Fibroblast of upper back skin (primary cell): ENCODE data around the gene TMEM61.
"Not testable (repeated sequence)": the region's sequence is repeated elsewhere in the genome, so short reads cannot be mapped to it uniquely, and the experiment has no call there.

ENCODE experiments used
- DNase-seq: peaks from one replicate; pipeline ENCODE4 v3.0.0-alpha.2; 2013

TMEM61 gene

DNA sequence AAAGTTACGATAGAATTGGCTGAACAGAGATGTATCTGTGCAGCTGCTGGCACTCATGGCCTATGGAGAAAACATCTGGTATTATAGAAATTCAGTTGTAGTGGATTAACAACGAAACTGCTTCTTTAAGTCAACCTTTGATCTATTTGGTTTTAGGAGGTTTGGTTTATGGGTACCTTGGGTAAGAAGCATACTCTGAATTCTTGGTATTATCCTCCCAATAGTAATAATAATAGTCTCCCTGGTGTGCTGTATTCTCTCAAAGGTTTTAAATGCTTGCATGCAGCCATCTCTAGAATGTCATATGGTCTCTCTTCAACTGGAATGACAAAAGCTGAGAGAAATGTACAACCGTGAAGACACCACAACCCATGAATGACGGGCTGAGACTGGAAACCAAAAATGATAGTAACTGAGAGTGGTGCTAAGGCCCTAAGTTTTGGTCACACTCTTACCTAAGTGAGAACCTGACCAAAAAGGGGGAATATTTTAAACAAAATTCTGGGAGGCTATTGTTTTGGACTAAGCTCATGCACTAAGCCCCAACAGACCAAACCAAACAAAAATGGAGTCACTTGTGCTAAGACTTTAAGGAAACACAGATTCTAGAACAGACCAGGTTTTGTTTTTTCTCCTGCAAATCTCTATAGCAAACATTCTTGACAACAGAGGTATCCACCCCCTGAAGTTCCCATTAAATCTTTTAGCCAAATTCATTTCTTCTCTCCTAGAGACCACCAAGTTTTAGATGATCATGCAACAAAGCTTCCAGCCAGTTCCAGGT, 17.6 kb upstream of the TMEM61 start:
- no peak for DNase-seq

DNA sequence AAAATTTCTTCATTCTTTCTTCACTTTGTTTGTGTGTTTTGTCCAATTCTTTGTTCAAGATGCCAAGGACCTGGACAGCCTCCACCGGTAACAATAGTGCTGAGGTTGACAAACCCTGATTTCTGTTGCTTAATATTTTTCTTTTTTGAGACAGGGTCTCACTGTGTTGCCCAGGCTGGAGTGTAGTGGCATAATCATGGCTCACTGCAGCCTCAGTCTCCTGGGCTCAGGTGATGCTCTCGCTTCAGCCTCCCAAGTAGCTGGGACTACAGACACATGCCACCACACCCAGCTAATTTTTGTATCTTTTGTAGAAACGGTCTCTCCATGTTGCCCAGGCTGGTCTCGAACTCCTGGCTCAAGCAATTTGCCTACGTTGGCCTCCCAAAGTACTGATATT, 16.6 kb upstream of the TMEM61 start:
- not testable (repeated sequence) for DNase-seq

DNA sequence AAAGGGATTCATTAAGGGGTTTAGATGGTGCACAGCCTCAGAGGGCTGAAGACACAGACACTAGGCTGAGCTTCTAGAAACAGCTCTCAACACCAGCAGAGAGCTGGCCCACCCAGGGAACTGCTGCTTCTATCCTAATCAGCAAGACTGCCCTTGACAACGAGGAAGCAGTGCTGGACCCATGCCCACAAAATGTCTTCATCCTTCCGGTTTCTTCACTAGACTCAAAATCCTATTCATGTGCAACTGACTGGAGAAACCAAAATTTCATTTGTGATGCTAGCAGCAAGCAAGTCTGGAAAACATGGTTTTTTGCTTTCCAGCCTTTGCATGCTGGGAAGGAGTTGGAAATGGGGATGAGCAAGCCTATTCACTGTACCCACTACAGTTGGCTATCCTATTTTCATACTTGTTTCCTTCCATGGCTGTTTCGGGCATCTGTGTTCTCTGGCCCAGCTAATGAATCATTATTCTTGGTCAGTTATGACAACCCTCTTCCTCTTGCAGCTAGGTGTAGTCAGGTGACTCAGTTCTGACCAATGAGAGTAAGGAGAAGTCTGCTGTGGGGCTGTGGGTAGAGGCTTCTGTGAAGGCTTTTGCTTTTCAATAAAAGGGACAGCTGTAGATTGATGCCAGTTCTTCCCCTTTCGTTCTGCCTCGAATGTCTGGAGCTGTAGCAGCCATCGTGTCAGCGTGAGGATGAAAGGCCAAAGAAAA, 14.6 kb upstream of the TMEM61 start:
- peak; percentile 58 for DNase-seq

DNA sequence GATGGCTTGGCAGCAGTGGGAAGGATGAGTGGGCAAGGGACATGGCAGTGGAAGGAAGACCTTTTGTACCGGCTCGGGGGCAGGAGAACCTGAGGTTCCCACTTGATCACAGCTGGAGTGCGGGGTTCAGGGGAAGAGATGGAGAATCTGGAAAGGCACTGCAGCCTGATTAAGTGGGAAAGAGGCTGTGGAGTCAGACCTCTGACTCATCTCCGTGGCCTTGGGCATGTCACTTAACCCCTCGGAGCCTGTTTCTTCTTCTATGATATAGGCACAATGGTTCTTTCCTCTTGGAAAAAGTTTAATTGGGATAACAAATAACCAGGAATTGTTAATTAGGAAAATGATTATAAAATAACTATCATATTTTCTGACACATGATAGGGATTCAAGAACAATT, 13.1 kb upstream of the TMEM61 start:
- no peak for DNase-seq

DNA sequence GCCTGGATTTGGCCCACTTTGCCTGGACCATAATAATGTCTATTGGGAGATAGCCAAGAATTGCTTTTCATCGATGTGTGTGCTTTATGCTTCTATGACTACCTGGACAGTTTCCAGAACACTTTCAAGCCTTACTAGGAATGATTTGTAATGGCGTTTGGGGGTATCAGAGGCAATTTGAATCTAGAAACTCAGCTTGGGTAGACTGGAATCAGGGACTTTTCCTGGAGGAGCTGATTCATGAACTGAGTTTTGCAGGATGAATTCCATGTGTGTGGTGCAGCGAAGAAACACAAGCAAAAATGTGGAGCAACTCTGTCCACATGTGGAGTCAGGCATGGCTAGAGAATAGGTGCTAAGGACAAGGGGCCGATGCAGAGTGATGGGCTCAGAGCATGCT, 11.9 kb upstream of the TMEM61 start:
- DNase-seq = peak; percentile 62

DNA sequence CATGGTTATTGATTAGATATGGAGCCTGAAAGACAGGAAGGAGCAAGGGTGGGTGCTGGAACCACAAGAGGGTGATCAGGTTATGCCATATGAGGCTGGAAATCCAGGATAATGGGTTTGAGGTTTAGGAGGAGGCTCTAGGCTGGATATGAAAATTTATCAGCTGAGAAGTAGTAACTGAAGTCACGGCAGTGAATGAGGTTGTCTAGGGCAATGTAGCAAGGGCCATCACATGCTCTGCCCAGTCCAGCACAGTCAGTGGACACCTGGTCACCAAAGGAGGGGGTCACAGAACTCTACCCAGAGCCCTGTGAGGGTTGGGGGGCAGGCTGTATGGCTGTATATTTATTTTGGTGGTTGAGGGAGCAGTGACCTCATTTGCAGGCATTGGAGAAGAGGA, 10.5 kb upstream of the TMEM61 start:
- DNase-seq = no peak

DNA sequence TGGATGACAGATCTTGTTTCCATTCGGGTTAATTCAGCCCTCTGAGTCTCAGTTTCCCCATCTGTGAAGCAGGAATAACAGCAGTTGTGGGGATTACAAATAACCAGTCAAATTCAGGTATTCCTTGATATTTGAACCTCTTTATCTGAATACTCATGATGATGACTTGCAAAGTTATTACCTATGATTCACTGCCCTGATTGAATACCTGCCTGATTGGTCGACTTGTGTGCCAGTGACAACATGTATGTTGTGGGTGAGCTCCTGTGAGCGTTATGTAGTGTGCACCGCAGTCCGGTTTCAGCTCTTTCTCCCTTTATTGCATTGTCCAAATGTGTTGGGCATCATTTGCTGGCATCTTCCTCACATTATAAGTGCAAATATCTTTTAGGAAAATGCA, 9.5 kb upstream of the TMEM61 start:
- DNase-seq = no peak

DNA sequence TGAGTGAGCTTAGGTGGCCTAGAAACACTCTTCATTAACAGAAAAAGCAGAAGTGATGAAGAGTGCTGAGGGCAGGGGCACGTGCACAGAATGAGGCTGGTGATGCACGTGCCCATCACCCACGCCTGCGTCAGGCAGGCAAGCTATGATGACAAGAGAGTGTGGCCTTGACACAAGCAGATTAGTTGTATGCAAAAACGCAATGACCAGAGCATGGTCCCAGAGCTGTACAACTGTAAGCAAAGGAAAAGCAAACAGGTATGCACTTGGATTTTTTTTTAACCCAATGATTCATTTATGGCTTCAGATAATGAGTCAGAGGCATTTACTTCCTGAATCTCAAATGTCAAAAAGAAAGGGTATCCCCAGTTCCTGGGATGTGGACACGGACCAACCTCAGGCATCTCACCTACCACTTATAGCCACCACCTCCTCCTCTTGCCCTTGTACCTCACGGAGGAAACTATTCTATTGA, 9.1 kb upstream of the TMEM61 start:
- no peak for DNase-seq

DNA sequence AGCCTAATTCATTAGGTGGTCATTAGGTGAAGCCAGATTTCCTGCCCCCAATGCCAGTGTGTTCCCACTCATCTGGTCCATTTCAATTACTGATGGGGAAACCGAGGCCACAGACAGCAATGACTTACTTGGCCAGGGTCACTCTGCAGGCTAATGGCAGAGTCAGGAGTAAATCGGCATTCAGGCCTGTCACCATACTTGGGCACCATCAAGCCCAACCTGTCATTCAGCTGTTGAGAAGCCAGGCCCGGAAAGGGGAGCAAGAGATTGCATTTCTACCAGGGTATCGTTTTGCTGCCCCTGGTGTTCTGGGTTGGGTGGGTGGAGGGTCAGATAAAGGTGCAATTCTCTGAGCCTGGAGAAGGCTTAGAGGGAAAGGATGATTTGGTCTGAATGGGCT, 8.0 kb upstream of the TMEM61 start:
- no peak for DNase-seq

DNA sequence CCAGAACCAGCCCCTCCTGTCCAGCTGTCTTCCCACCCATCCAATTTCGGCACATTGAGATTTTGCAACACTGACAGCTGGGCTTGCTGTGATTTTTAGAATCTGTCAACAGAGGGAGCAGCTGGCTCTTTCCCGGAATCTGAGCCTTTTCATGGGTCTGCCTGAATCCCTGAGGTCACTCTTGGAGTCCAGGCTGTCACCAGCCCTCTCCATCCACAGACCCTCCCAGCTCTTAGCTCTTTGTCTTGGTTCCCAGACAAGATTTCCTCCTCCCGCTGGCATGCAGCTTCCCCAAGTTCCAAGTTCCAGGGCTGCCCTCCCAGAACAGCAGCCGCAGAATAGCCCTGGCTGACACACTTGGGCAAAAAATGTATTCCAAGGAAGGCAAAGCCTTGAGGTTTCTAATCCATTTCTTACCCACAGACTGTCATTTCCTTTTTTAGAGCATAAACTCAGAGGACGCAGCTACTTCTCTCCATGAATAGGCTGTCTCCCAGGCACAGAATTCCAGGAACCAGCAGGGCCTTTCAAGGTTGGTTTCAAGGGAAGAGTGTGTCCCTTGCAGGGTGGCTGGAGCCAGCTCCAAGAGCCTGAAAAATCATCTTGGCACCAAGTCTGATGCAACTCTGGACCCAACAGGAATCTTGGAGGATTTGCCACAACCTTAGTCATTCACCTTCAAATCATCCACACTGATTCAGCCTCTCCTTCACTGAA, 7.1 kb upstream of the TMEM61 start:
- DNase-seq = peak; percentile 38

DNA sequence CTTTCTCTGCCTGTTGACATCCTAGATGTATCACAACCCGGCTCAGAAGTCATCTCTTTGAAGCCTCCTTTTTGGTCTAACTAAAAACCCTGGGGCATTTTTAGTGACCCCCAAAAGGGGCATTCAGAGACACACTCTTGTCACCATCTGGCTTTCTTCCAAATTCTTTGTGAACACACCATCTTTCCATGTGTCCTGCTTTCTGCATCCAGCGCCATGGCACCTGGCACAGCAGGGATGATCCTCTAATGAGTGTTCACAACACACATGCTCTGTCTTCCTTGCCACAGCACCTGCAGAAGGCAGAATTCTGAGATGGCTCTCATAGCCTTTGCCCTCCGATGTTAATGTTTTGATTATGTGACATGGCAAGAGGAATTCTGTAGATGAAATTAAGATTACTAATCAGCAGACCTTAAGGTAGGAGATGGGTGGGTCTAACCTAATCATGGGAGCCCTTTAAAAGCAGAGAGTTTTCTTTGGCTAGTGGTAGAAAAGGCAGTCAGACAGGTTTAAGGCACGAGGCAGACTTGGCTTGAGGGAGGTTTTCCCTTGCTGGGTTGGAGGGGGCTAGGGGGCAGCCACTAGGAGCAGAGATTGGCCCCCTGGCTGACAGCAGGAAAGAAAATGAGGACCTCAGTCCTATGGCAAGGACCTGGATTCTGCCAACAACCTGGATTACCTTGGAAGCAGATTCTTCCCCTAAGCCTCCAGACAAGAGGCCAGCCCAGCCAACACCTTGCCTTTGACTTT, 4.9 kb upstream of the TMEM61 start:
- DNase-seq = no peak

DNA sequence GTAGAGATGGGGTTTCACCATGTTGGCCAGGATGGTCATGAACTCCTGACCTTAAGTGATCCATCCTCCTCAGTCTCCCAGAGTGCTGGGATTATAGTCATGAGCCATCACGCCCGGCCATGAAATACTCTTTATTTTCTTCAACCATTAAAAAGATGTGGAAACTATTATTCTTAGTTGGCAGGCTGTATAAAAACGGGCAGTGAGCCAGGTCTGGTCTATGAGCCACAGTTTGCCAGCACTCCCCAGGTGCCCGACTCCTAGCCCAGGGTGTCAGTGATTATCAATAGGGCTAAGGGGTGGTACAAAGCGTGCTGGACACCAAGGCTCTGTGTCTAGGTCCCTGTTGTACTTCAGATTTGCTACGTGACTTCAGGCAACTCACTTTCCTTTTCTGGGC, 3.7 kb upstream of the TMEM61 start:
- no peak for DNase-seq

DNA sequence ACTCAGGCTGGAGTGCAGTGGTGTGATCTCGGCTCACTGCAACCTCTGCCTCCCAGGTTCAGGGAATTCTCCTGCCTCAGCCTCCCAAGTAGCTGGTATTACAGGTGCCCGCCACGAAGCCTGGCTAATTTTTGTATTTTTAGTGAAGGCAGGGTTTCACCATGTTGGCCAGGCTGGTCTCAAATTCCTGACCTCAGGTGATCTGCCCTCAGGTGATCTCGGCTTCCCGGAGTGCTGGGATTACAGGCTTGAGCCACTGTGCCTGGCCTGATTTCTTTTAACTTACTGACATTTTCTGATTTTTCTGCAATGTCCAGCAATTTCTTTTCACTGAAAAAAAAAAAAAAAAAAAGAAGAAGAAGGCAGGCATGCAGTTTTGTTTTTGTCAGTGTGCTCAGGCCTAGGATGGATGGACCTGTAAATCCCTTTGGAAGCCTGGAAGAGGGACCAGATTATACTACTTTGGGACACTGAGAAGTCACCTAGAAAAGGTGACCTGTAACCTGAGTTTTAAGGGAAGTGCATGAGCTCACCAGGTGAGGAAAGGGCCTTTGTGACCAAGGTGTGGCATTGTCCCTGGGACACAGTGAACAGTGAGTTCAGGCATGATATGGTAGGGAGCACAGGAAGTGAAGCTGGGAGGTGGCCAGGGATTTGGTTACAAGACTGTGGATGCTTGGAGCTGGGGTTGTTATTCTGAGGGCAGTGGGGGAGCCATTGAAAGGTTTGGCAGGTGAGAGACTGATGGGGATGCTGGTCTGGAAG, 2.7 kb upstream of the TMEM61 start:
- DNase-seq = no peak

DNA sequence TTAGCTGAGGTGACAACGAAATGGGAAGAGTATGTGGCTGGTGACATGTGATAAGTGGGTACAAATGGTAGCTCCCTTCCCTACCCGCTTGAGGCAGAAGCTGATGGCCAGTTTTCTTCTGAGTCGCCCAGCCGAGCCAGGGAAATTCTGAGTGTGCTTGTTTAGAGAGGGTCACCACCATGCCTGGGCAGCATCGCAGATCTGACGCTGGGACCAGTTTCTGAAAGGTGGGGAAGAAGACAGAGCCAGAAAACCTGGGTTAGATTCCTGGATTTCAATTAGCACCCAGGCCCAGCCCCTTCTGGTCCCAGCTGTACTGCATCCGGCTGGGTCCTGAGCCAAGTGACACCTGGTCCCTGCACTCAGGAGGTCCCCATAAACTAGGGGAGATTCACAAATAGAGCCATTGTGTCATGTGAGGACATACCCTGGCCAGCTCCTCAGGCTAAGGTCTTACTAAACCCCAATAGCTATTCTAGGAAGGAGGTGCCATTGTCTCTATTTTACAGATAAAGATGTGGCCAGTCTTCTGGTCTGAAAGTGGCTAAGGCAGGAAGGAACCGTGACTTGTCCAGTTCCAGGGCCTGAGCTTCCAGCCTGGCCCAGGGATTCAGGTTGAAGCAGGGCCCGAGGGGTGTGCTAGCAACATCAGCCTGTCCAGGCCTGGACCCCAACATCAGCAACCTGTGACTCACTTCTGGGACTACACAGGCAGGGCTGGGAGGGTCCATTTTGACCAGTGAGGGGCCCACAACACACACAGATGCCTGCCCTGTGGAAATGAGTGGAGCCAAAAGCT, 1.7 kb upstream of the TMEM61 start:
- no peak for DNase-seq

DNA sequence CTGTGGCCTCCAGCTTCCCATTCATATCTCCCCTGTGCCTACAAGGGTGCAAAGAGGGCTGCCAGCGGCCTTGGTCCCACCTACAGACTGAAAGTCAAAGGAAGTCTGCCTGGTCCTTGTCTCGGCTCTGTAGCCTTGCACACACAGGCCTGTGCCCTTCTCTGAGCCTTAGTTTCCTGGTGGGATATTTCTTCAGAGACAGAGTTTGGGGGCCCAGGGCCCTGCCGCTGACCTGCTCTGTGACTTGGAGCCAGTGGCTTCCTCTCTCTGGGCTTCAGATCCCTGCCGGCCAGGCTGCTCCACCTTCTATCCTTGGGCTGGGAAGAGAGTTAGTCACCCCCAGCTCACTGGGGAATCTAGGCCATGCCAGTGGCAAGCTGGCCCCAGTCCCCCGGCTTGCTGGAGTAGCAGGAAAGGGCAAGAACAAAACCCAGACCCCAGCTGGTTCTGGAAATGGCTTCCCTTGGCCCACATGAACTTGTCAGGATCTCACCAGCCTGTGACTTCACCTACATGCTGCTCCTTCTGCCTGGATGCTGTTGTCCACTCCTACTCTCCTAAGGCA, 1.0 kb upstream of the TMEM61 start:
- DNase-seq = no peak

DNA sequence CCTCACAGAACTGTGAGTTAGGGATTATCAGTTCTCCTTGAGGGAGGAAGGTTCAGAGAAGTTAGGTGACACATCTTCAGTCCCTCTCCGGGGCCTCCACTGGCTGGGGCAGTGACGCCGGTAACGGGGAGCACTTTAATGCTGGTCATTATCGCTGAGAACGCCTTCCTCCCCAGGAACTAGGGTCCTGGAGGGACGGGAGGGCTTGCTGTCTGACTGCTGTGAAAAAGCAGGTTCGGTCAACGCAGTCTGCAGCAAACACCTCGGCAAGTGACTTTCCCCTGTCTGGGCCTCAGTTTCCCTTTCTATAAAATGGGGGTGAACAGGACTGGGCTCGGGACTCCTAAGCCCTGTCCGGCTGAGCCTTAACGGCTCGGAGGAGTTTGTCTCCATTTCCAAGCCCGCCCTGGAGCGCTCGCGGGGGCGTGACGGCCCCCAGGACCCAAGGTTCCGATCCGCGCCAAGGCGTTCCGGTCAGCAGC, 341 bp upstream of the TMEM61 start:
- no peak for DNase-seq

DNA sequence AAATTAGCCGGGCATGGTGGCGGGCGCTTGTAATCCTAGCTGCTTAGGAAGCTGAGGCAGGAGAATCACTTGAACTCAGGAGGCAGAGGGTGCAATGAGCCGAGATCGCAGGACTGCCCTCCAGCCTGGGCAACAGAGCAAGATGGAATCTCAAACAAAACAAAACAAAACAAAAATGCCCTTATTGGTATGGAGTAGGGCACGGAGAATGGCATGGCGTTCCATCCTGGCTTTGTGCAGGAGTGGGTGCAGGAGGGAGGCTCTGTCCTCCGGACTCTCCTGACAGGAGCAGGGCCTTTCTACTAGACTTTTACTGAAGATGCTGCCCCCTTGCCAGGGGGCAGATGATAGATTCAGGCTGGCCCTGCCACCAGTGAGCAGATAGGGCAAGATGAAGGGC, 1.0 kb downstream of the TMEM61 start:
- no peak for DNase-seq

DNA sequence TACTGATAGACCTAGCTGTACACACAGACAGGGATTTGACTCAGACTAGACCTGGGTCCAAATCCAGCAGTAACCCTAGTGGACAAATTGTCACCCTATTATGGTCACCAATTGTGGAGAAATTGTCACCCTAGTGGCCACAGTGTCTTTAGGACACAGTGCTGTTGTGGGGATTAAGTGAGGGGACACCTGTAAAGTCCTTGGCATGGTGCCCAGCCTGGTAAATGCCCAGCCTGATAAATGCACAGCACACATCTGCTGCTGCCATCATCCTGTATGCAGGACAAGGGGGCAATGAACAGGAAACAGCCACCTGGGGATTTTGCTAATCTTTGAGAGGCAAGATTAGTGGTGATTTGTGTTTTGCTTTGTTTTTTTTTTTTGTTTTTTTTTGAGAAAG, 2.3 kb downstream of the TMEM61 start:
- no peak for DNase-seq

DNA sequence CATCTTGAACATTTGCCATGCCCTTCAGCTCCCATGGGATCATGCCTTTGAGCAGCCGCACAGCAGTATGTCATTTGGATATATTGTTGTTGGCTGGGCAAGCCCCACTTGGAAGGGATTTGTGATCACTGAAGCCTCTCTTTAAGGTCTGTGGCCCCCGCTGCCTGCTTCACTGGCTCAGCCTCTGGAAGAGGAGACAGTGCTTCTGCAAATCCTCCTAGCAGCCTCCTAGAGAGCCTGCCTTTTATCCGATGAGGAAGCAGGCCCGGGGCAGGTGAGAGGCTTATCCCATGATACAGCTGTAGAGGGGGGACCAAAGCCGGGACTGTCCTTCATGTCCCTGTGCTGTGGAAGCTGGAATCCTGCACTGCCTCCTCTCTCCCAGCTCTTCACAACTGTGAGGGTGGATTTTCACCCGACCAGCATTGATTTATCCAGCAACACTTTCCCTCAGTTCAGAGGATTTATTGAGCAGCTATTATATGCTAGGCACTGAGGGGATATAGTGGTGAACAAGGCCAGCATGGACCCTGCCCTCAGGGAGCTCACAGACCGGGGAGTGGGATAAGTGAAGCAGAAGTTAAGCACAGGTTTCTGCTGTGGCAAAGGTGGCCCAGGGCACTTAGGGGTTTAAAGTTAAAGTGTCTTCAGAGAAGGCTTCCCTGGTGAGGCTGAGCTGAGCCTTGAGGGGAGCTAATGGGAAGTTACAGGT, 3.9 kb downstream of the TMEM61 start:
- DNase-seq = no peak

DNA sequence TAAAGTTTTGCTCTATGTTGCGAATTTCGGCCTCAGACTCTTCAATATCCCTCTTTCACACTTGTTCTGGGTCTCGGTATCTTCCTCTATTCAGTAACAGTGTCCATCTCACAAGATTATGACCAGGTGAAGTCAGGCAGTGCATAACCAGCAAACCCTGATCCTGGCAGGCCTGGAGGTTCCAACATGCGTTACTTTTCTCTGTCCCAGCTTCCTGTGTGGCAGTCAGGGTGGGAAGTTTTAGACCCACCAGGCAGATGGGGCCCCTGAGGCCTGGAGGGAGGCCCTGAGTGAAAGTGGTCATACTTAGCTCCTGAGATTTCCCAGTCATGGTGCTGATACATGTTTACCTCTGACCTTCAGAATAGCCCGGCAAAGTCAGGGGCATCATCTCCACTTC, 5.1 kb downstream of the TMEM61 start:
- DNase-seq = no peak
